Inferior parietal cortex (tissue), 1 donor: ENCODE data around the gene SYVN1.
"Not testable (repeated sequence)": the region's sequence is repeated elsewhere in the genome, so short reads cannot be mapped to it uniquely, and the experiment has no call there.

Experiments
- DNase-seq: peaks from one replicate; pipeline ENCODE4 v3.0.0-alpha.2; 2016; ENCODE audit errors: extremely low spot score

SYVN1 gene

DNA sequence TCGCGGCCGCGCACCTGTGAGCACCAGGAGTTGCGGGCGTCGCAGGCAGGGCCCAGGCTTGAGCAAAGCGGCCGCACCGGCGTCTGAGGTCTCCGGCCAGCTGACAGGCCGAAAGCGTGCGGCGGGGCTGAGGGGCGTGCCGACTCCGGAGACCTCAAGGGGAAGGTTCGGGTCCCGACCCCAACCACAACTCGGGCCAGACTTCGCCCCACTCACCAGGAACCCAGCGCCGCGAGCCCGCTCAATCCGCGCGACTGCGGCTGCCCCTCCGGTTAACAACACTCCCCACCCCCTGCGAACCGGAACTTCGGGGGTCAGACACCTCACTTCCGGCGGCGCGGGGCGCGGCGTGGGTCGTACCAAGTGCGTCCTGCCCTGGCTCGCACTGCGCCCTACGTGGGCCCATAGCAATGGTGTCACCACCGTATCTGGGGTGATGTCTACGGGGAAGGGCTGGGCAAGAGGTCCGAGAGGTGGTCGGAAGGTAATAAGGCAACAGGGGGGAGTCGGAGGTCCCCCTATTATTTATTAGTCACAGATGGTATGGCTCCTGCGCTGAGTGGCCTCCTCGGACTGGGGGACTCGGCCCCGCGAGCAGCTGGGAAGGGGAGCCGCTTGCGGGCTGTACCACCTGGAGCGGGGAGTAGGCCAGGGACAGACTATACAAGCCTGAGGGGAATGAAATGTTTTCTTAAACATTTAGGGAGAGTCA is at the start of gene SYVN1:
Gene SYVN1 (minus strand): TSS at position 280 of the 712 bp plus-strand sequence. CDS start 918 bp downstream, outside the sequence.
- DNase-seq = peak; percentile 93

DNA sequence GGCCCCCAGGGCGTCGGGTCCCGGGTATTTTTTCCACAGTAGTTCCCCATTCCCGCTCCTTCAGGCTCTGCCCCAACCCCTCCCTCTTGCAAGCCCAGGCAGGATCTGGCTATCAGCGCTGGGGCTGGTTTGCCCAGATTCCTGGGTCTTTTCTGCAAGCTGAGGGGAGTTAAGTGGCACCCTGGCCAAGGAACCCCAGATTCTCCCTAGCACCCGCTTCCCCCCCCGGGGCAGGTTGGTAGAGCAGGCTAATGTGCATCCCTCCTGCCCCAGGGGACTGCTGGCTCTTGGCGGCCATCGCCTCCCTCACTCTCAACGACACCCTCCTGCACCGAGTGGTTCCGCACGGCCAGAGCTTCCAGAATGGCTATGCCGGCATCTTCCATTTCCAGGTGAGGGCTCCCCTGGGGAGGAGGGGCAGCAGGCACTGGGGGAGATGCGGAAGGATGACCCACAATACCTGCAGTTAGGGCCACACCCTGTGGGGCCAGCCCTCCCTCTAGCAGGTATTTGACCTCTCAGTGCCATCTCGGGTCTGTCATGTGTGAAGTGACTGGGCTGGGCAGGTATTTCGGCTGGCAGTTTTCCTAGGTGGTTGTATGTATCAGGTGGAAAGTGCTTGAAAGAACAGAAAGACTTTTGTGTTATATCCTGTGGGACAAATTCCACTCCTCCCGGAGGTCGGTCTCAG is 49.0 kb upstream of the SYVN1 start:
- DNase-seq = no peak

DNA sequence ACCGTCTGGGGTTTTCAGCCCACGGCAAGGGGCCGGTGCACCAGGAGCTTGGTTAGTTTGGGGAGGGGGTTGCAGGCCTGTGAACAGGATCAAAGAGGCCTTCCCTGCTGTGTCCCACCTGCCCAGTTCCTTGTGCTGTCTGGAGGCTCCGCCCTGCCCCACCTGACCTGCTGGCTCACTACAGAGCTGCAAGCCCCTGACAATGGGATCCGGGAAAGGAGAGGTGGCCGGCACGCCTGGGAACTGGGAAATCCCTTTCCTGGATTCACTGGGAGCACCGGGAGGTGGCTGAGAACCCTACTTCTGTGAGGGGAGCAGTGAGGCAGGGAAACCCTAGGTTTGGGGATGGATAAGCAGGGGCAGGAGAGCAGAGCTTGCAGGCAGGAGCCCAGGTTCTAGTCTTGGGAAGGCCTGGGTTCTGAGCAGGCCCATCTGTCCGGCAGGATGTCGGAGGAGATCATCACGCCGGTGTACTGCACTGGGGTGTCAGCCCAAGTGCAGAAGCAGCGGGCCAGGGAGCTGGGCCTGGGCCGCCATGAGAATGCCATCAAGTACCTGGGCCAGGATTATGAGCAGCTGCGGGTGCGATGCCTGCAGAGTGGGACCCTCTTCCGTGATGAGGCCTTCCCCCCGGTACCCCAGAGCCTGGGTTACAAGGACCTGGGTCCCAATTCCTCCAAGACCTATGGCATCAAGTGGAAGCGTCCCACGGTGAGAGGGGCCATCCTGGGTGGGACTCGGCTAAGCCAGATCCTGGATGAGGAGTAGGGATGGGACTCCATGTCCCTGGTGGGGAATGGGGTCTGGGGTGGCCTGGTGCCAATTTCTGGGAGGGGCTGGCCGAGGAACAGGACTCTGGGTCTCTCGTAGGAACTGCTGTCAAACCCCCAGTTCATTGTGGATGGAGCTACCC is 48.2 kb upstream of the SYVN1 start:
- DNase-seq = no peak

DNA sequence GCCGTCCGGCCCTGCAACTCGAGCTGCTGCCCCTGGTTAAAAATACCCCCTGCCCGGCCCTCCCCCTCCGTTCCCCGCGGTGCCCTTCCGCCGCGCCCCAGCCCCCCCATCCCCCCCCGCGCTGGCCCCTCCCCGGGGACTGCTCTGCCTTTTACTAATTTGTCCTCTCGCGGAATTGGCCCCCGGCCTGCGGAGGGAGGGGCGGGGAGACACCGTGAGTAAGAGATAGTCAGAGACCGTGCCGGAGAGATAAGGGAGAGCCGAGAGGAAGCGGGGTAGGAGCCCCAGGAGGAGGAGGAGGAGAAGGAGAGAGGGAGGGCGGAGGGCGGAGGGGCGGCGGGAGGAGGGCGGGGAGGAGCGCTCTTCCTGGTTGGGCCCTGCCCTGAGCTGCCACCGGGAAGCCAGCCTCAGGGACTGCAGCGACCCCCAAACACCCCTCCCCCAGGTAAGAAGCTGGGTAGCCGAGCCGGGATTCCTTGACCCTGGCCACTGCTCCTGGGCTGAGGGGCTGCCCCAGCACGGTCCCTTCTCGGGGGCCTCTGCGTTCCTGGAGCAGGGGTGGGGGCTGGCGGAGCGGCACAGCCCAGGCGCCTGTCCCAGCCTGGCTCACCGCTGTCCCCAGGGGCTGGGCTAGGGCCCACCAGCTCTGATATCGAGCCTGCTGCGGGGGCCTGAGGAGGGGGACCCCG is 47.4 kb upstream of the SYVN1 start, which contains the start of gene CAPN1:
Gene CAPN1 (plus strand): TSS at position 360 of the 689 bp plus-strand sequence. CDS start 774 bp downstream, outside the sequence.
- DNase-seq = peak; percentile 54

DNA sequence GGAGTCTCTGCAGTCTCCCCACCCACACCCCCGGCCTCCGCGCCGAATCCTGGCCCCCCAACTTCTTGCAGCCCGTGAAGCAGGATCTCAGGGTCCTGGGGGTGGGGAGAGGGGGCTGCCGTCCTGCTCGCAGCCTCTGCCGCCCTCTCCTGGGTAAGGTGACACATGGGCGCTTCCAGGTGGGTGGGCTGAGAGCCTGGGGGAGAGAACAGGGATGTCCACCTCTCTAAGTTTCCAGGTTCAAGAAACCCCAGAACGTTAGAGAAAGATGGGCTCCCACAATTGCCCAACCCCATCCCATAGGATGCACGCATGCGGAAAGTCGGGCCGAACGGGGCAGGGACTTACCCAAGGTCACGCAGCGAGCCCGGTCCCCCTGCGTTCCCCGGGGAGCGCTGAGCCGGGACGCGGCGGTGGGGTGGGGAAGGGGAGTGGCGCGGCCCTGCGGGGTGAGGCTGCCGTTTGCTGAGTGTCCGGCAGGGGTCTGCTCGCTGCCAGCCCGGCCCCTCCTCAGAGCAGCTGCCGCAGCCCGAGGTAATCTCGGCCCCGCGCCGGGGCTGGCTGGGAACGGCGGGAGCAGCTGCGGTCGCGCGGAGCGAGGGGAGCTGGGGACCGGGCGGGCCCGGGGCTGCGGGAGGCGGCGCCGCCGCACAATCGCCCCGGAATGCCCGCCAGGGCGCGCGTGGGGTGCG is 46.7 kb upstream of the SYVN1 start:
- no peak for DNase-seq

DNA sequence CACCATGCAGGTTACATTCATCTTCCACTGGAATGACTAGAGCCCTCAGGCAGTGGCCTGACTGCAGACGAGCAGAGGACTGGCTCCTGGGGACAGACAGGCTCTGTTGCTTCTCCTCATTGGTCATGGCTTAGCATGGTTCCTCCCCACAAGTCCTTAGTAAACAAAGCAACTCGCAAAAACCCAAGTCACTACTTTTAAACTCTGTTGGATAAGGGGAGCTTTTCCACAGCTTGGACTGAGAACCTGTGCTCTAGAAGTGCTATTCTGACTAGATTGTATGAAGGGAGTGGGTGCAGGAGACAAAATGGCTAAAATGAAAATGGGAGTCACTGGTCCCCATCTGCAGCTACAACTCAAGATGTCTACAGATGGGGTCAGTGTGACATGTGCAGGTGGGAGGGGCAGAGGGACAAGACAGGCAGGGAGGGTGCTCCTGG is 40.3 kb upstream of the SYVN1 start:
- DNase-seq = not testable (repeated sequence)

DNA sequence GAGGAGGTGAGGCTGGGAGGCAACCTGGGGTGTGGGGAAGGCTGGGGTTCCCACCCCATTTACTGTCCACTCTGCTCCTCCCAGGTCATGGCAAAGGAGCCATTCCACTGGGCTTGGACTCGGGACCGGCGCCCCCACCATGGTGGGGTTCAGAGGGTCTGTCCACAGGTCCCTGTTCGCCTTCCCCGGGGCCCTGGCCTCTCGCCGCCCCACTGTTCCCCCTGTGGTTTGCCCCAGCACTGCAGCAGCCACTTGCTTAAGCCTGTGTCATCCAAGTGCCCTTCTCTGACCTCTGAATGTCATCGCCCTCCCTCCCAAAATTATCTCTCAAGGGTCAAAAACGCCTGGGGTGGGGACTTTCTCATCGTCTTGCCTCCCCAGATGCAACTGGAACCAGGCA is 38.3 kb upstream of the SYVN1 start:
- no peak for DNase-seq

DNA sequence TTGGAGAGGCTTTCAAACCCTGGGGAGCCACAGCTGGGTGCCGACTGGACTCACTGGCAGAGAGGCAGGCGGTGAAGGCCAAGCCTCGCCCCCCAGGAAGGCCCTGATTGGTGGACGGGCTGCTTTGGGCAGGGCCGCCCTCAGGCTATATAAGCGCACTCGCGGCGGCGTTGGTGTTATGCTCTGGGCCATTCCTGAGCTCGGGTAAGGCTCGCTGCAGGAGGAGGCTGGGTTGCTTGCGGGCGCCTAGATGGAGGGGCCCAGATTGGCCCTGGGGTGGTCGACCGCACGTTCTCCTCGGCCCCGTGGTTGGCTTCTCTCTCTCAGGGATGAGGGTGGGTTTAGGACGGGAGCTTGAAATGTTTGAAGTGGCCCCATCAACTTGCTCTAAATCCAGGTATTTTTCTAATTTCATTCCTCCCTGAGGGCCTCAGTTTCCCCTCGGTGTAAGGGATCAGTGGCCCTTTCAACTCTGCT is 35.8 kb upstream of the SYVN1 start, which contains the start of gene SPDYC:
Gene SPDYC (plus strand): TSS at position 176 of the 477 bp plus-strand sequence. CDS start 1,125 bp downstream, outside the sequence.
- DNase-seq = peak; percentile 23

DNA sequence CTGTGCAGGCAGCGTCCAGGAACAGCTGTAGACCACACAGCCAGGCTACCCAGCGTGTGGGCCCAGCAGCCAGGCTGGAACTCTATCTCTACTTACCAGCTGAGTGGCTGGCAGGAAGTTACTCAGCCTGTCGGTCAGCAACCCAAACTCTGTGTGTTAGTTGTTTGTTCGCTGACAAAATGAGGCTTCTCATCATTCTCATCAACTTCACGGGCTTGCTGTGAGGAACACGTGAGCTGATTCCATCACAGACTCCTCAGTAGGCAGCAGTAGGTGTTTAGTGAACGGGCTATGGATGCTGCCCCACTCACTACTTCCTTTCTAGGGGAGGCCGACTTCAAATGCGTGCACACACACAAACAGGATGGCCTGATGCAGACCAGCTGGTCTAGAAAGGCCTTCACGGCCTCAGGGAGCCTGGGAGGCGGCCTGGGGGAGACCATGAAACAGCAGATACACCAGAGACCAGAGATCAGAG is 34.9 kb upstream of the SYVN1 start:
- no peak for DNase-seq

DNA sequence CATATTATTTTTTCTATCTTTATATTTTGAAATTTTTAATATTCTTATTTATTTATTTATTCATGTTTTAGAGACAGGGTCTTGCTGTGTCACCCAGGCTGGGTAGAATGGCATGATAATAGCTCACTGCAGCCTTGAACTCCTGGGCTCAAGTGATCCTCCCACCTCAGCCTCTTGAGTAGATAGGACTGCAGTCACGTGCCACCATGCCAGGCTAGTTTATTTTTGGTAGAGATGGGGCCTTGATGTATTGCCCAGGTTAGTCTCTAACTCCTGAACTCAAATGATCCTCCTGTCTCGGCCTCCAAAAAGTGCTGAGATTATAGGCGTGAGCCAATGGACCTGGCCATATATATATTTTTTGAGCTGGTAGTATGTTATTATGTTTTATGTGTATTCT is 33.3 kb upstream of the SYVN1 start:
- DNase-seq = no peak

DNA sequence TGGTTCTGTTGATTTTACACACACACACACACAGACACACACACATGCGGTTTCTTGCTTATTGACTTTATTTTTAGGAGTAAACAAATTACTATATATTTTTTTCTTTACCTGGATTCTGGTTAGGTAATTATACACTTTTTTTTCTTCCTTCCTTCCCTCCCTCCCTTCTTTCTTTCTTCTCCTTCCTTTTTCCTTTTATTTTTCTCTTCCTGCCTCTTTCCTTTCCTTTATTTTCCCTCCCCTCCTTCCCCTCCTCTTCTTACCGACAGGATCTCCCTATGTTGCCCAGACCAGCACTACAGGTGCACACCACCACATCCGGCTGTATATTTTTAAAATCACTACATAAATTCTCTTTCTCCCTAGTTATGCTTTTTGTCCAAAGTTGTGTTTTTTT is 32.6 kb upstream of the SYVN1 start:
- DNase-seq = no peak

DNA sequence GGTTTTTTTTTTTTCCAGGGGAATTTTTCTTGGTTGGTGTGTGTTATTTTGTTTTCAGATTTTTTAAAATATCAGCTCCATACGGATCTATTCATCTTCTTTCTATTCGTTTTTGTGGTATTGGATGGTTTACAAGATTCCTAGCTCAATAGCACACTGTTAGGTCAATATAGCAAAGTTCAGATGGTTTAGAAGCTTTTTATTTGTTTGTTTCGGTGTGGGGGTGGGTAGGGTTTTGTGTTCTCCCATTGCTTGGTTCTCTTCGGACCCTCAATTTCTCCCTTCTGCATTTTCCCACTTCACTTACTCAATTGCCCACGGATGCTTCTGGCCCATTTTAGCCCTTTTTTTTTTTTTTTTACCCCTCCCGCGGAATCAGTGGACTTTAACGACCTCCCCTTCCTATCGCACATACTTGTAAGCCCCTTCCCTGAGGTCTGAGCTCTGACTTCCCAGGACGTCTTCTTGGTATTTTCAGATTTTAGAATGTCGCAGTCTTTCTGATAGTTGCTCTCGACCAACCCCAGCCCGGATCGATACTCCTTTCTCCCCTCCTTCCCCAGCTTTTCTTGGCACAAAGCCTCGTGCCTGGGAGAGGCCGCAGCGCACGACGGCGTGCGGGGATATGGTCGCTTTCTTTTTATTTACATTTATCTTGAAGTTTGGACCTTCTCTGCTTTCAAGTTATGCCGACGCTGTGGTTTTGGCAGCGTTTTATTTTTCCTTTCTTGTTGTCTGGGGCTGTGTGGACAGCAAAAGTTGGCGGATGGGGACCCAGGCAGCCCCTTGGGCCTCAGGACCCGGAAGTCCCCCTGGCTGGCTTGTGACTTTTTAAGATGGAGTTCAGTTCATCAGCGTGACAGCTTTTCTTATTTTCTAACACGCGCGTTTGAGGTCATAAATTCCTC is 31.3 kb upstream of the SYVN1 start:
- no peak for DNase-seq

DNA sequence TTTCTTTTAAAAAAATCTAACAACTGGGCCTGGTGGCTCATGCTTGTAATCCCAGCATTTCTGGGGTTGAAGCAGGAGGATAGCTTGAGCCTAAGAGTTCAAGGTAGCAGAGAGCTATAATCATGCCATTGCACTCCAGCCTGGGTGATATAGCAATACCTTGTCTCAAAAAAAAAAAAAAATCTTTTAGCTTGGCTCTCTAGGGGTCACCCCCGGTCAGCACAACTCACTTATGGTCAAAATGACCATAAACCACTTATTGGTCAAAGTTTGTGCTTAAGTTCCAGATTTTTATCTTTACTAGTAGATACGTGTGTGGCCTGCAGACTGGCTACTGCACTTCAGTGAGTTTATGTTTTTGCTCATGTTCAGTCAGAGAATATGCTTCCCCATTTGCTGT is 29.4 kb upstream of the SYVN1 start:
- no peak for DNase-seq

DNA sequence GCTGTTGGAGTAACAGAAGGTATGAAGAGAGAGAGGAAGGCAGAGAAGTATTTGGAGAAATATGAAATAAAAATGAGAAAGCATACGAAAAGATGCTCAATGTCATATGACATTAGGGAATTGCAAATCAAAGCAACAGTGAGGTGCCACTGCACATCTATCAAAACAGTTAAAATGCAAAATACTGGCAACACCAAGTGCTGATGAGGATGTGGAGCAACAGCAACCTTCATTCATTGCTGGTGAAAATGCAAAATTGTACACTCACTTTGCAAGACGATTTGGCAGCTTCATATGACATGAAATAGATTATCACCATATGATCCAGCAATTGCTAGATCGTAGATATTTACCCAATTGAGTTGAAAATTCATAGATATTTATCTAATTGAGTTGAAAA is 26.3 kb upstream of the SYVN1 start:
- DNase-seq = no peak

DNA sequence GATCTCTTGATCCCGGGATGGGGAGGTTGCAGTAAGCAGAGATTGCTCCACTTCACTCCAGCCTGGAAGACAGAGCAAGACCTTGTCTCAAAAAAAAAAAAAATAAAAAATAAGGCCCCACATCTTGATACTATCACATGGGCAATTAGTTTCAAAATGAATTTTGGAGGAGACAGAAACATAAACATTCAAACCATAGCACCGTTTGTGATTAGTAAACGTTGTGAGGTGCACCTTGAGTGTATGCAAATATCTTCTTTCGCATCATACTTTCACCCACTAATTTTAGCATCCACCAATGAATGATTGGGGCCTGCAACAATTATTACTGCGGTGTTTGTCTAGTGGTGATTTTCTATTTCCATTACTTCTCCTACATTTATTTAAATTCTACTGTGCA is 24.7 kb upstream of the SYVN1 start:
- no peak for DNase-seq

DNA sequence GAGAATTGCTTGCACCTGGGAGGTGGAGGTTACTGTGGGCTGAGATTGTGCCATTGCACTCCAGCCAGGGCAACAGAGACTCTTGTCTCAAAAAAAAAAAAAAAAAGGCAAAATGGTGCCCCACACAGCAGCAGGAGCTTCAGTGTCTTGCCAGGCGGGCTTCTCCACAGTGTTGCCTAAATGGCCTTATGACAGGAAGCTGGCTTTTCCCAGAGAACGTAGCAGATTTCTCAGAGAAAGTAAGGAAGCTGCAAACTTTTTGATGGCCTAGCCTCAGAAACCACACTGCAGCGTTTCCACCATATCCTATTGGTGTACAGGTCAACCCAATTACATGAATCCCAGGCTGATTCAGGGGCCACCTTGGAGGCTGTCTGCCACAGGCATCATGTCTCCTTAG is 23.0 kb upstream of the SYVN1 start:
- DNase-seq = no peak

DNA sequence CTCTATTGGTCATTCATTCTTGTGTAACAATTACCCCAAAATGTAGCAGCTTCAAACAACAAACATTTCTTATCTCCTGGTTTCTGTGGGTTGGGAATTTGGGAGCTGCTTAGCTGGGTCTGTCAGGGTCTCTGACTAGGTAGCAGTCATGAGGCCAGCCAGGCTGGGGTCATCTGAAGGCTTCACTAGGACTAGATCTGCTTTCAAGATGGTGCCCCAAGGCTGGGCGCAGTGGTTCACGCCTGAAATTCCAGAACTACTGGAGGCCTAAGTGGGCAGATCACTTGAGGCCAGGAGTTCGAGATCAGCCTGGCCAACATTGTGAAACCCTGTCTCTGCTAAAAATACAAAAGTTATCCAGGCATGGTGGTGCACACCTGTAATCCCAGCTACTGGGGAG is 22.6 kb upstream of the SYVN1 start:
- DNase-seq = no peak

DNA sequence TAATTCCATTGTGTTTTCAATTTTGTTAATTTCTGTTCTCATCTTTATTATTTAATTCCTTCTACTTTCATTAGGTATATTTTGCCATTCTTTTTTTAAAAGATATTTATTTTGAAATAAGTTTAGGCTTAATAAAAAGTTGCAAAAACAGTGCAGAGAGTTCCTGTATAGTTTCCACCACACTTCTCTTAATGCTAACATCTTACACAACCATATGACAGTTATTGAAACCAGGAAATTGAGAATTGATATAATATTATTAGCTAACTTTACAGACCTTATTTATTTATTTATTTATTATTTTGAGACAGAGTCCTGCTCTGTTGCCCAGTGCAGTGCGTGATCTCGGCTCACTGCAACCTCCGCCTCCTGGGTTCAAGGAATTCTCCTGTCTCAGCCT is 21.9 kb upstream of the SYVN1 start:
- DNase-seq = no peak

DNA sequence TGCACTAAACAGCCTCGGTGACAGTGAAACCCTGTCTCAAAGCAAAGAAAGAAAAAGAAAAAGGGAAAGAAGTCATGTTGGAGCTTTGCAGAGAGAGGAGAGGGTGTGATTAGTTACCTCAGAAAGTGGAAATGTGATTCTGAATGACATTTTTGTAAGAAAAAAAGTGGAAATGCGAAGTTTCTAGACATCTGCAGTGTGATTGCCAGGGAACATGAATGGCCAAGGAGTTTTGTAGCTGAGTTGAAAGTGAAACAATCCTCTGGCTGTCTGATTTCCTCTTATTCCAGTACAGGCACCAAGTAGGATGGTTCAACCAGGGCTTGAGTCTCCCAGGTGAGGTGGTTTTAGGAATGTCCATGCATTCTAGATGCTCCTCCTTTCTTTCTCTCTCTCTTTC is 17.8 kb upstream of the SYVN1 start:
- no peak for DNase-seq
